Left kidney (tissue), 8 donors: Measurements from ENCODE around the gene XCL2. TPM values are rescaled to one million over a fixed set of nuclear protein-coding genes. Genes with fewer than 3 reads are reported as not detected.
"Not testable (repeated sequence)": the region's sequence is repeated elsewhere in the genome, so short reads cannot be mapped to it uniquely, and the experiment has no call there.

Source experiments
- DNase-seq: peaks from one replicate; pipeline ENCODE4 v3.0.0-alpha.2; 2013
- long read RNA-seq, 8 donors: transcript quantifications; one replicate each; lab custom pipeline, GENCODE V29; 2026
- polyA plus RNA-seq: library from polyadenylated mRNA; unstranded; fragments of 120-200 nt; gene quantifications from one replicate; pipeline ENCODE4 v1.2.1, GENCODE V29; 2013; ENCODE audit not compliant: insufficient read length

Gene XCL2
- polyA plus RNA-seq: not detected
- long read RNA-seq, donor 1: 0 reads
- long read RNA-seq, donor 2: 0 reads
- long read RNA-seq, donor 3: 0 reads
- long read RNA-seq, donor 4: 0 reads
- long read RNA-seq, donor 5: 0 reads
- long read RNA-seq, donor 6: 0 reads
- long read RNA-seq, donor 7: 0 reads
- long read RNA-seq, donor 8: 0 reads

GRCh38 chr1:168543840-168544498 is at the start of gene XCL2:
Gene XCL2, minus strand, starts transcription at chr1:168543997. Its CDS starts 33 bp downstream, at chr1:168543964.
- not testable (repeated sequence) for DNase-seq

- DNase-seq: no peak
These were observed 47.9 kb upstream of the XCL2 start for GRCh38 chr1:168591641-168592250.

- DNase-seq: no peak
These were observed 47.3 kb upstream of the XCL2 start for GRCh38 chr1:168591066-168591465.

- no peak for DNase-seq
These were observed 45.4 kb upstream of the XCL2 start for GRCh38 chr1:168589167-168589566.

GRCh38 chr1:168585937-168586336 is 42.1 kb upstream of the XCL2 start:
- no peak for DNase-seq

- no peak for DNase-seq
These were observed 41.4 kb upstream of the XCL2 start for GRCh38 chr1:168585191-168585590.

GRCh38 chr1:168583571-168583970 is 39.8 kb upstream of the XCL2 start:
- peak; percentile 12 for DNase-seq

- DNase-seq: peak; percentile 22
These were observed 39.0 kb upstream of the XCL2 start for GRCh38 chr1:168582688-168583336.

- no peak for DNase-seq
These were observed 38.2 kb upstream of the XCL2 start for GRCh38 chr1:168581817-168582572.

GRCh38 chr1:168580991-168581390 is 37.2 kb upstream of the XCL2 start:
- not testable (repeated sequence) for DNase-seq

- DNase-seq: not testable (repeated sequence)
These were observed 36.5 kb upstream of the XCL2 start for GRCh38 chr1:168580290-168580689.

- DNase-seq: not testable (repeated sequence)
These were observed 34.9 kb upstream of the XCL2 start for GRCh38 chr1:168578531-168579185.

GRCh38 chr1:168576245-168576688 is 32.5 kb upstream of the XCL2 start, which contains the start of gene XCL1:
Gene XCL1, plus strand, starts transcription at chr1:168576605. Its CDS starts 33 bp downstream, at chr1:168576638.
- not testable (repeated sequence) for DNase-seq

- not testable (repeated sequence) for DNase-seq
These were observed 30.4 kb upstream of the XCL2 start for GRCh38 chr1:168574234-168574633.

- no peak for DNase-seq
These were observed 28.8 kb upstream of the XCL2 start for GRCh38 chr1:168572633-168573032.

GRCh38 chr1:168570652-168571051 is 26.9 kb upstream of the XCL2 start:
- DNase-seq: no peak

- DNase-seq: no peak
These were observed 24.5 kb upstream of the XCL2 start for GRCh38 chr1:168568346-168568745.

GRCh38 chr1:168567568-168567967 is 23.8 kb upstream of the XCL2 start:
- DNase-seq: no peak

GRCh38 chr1:168567007-168567406 is 23.2 kb upstream of the XCL2 start:
- no peak for DNase-seq

- DNase-seq: no peak
These were observed 22.0 kb upstream of the XCL2 start for GRCh38 chr1:168565825-168566224.

- DNase-seq: no peak
These were observed 18.2 kb upstream of the XCL2 start for GRCh38 chr1:168561989-168562388.
